ENCODE results near the gene STX11.

DNA sequence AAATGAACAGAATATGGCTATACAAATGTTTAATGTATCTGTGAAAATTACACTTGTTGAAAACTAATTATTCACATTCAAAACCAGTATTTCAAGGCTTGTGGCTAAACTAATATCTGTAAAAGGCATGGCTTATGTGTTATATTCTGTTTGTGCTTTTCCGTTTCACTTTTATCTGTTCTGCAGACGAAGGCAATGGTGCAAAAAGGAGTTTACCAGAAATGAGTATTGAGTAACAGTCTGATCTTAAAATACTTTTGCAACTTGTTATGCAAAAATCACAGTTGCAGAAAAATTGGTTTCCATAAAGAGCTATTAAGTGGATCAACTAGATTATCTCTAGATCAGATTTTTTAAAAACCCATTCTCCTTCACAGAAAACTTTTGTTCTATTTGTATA is 9.4 kb upstream of the STX11 start:
- TF ChIP-seq, protein P1, sequence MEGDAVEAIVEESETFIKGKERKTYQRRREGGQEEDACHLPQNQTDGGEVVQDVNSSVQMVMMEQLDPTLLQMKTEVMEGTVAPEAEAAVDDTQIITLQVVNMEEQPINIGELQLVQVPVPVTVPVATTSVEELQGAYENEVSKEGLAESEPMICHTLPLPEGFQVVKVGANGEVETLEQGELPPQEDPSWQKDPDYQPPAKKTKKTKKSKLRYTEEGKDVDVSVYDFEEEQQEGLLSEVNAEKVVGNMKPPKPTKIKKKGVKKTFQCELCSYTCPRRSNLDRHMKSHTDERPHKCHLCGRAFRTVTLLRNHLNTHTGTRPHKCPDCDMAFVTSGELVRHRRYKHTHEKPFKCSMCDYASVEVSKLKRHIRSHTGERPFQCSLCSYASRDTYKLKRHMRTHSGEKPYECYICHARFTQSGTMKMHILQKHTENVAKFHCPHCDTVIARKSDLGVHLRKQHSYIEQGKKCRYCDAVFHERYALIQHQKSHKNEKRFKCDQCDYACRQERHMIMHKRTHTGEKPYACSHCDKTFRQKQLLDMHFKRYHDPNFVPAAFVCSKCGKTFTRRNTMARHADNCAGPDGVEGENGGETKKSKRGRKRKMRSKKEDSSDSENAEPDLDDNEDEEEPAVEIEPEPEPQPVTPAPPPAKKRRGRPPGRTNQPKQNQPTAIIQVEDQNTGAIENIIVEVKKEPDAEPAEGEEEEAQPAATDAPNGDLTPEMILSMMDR (IDR thresholded peaks at IDR 0.05; ENCODE audit: low read length) = no peak
- no peak for TF ChIP-seq EZH2phosphoT487 (IDR thresholded peaks at IDR 0.05; ENCODE audit: low read length)
